ENCODE data around the gene ZNF254. TPM values are rescaled to one million over a fixed set of nuclear protein-coding genes. Genes with fewer than 3 reads are reported as not detected.
A peak's percentile ranks its signal among the peaks of the same experiment; 100 is the strongest.
"Not testable (repeated sequence)": the region's sequence is repeated elsewhere in the genome, so short reads cannot be mapped to it uniquely, and the experiment has no call there.

ZNF254 gene
- total RNA-seq (10 to 100 TPM; 13.4 to 14.0 TPM), total RNA-seq (4.5 to 48.6 (median 24.4) reads per million in 172 experiments)
- polyA plus RNA-seq (2013, experiment 1 of 2) = 7.4 TPM
- polyA plus RNA-seq (2013, experiment 2 of 2) = 8.2 TPM

DNA sequence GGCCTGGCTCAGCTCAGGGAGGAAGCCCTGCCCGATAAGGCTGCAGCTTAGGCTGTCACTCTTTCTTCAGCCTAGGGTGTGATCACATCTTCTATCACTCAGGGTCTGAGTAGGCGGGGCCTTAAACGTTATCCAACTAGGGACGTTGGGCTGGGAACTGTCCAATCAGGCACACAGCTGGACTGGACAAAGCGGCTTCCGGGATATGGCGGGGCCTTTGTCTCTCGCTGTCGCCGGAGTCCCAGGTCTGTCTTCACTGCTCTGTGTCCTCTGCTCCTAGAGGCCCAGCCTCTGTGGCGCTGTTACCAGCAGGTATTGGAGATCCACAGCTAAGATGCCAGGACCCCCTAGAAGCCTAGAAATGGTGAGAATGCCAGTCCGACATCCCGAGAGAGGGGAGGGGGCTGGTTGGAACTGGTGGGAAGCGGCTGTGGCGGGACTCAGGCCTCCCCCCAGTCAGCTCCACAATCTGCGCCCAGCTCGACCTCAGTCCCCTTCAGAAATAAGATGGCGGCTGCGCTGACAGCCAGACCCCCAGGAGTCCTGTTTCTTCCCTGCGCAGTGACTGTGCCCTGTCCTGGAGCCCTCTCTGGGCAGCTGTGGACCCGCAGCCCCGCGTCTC lies at the start of gene ZNF254:
TSS of gene ZNF254 (plus strand) at position 214 of the 622 bp plus-strand sequence. CDS start at position 335, 121 bp downstream.
- H3K9me3 Mint-ChIP-seq = no peaks in the 10 kb centered on the region
- H3K4me1 Mint-ChIP-seq (ENCODE audit: low read depth) = peaks cover 16% of the 10 kb centered on the region
- peaks cover 34% of the 10 kb centered on the region for H3K36me3 Mint-ChIP-seq (ENCODE audit: low read depth)
- H3K4me3 Mint-ChIP-seq = peak within 1 kb of the TSS; percentile 92
- DNase-seq (peak; percentile 43 to 91 (median 64)), ATAC-seq (ENCODE audit: poor library complexity) (peak; percentile 98)
- peak within 1 kb of the TSS; percentile 63 for H3K4me3 ChIP-seq (ENCODE audit: low read length)
- ChIA-PET POLR2A (interaction anchor here (0.6 to 3.4 kb wide), 10 partner anchors 11 to 813 kb away, joined by 3 to 55 read pairs (median 5); partner anchors contain the start of genes ZNF675, ZNF681 and ZNF726), CTCF (interaction anchor here (1.4 to 1.6 kb wide), 2 partner anchors 11 to 53 kb away, joined by 3 to 4 read pairs; no protein-coding TSS in a partner anchor)
- H3K27me3 Mint-ChIP-seq = no peaks in the 10 kb centered on the region
- peak within 1 kb of the TSS; percentile 87 for H3K27ac Mint-ChIP-seq
- intact Hi-C loops (cut with DNase I, micrococcal nuclease) = loop anchor here (5.0 to 10.0 kb wide), 2 partner anchors 50 to 52 kb away; no protein-coding TSS in a partner anchor
- peaks cover 10% of the 10 kb centered on the region for H3K4me1 ChIP-seq (ENCODE audit: insufficient read depth, low read length)
- no peaks in the 10 kb centered on the region for H3K36me3 ChIP-seq (ENCODE audit: insufficient read depth, low read length)
- H3K27me3 ChIP-seq (ENCODE audit: control insufficient read depth in 1 of 2, insufficient read depth in 2 of 2, low read length in 2 of 2) = no peaks in the 10 kb centered on the region
- TF ChIP-seq, protein P1, sequence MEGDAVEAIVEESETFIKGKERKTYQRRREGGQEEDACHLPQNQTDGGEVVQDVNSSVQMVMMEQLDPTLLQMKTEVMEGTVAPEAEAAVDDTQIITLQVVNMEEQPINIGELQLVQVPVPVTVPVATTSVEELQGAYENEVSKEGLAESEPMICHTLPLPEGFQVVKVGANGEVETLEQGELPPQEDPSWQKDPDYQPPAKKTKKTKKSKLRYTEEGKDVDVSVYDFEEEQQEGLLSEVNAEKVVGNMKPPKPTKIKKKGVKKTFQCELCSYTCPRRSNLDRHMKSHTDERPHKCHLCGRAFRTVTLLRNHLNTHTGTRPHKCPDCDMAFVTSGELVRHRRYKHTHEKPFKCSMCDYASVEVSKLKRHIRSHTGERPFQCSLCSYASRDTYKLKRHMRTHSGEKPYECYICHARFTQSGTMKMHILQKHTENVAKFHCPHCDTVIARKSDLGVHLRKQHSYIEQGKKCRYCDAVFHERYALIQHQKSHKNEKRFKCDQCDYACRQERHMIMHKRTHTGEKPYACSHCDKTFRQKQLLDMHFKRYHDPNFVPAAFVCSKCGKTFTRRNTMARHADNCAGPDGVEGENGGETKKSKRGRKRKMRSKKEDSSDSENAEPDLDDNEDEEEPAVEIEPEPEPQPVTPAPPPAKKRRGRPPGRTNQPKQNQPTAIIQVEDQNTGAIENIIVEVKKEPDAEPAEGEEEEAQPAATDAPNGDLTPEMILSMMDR (IDR thresholded peaks at IDR 0.05) = no peak
- peaks cover 0 to 8% of the 10 kb centered on the region in 2 experiments for H3K9me3 ChIP-seq (ENCODE audit: control insufficient read depth in 1 of 2, insufficient read depth in 1 of 2, low read length in 2 of 2)
- H3K27ac ChIP-seq (ENCODE audit: low read depth in 1 of 2, low read length in 2 of 2) = peak within 1 kb of the TSS; percentile 38 to 61

DNA sequence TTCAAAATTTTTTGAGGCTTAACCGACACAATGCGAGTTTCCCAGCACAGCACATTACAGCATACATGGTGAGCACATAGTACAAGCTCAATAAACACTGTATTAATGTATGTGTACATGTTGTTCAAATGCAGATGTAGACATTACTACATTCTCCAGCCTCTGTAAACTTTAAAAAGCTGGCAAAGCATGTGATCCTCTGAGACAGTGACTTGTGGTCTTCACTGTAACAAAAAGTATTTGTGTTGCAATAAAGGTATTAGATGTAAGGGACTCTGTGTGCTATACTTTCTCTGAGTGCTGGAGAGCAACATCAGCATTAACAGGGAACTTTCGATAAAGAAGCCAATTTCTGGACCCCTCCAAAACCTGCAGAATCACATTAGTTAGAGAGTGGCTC lies 46.4 kb upstream of the ZNF254 start:
- Histone ChIP-seq H3K36me3 (ENCODE audit: insufficient read depth, low read length) (peaks cover 28% of the 10 kb centered on the region), H3K27me3 (ENCODE audit: control insufficient read depth in 1 of 2, insufficient read depth in 2 of 2, low read length in 2 of 2) (no peaks in the 10 kb centered on the region), H3K4me1 (ENCODE audit: insufficient read depth, low read length) (peaks cover 20% of the 10 kb centered on the region), H3K4me3 (ENCODE audit: low read length) (no peak overlapping the region), H3K27ac (ENCODE audit: low read depth in 1 of 2, low read length in 2 of 2) (no peak overlapping the region), H3K9me3 (ENCODE audit: control insufficient read depth in 1 of 2, insufficient read depth in 1 of 2, low read length in 2 of 2) (no peaks in the 10 kb centered on the region)
- peaks cover 75% of the 10 kb centered on the region for H3K36me3 Mint-ChIP-seq (ENCODE audit: low read depth)
- ATAC-seq (ENCODE audit: poor library complexity) (no peak), DNase-seq (no peak)
- no peaks in the 10 kb centered on the region for H3K9me3 Mint-ChIP-seq
- H3K27ac Mint-ChIP-seq = peak overlapping the region; percentile 49
- H3K4me1 Mint-ChIP-seq (ENCODE audit: low read depth) = peaks cover 55% of the 10 kb centered on the region
- intact Hi-C loops (cut with DNase I, micrococcal nuclease) = no loop called here
- no peak overlapping the region for H3K4me3 Mint-ChIP-seq
- TF ChIP-seq, protein P1 (IDR thresholded peaks at IDR 0.05) = no peak
- ChIA-PET POLR2A (interaction anchor here (0.5 kb wide), 1 partner anchor 649 kb away, joined by 3 read pairs; no protein-coding TSS in a partner anchor), CTCF (no interaction called here)
- H3K27me3 Mint-ChIP-seq = no peaks in the 10 kb centered on the region

DNA sequence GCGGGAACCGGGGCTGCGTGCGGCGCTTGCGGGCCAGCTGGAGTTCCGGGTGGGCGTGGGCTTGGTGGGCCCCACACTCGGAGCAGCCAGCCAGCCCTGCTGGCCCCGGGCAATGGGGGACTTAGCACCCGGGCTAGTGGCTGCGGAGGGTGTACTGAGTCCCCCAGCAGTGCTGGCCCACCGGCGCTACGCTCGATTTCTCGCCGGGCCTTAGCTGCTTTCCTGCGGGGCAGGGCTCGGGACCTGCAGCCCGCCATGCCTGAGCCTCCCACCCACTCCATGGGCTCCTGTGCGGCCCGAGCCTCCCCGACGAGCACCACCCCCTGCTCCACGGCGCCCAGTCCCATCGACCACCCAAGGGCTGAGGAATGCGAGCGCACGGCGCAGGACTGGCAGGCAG lies 45.7 kb upstream of the ZNF254 start:
- Histone ChIP-seq H3K36me3 (ENCODE audit: insufficient read depth, low read length) (peaks cover 32% of the 10 kb centered on the region), H3K4me1 (ENCODE audit: insufficient read depth, low read length) (peaks cover 15% of the 10 kb centered on the region)
- Mint-ChIP-seq H3K36me3 (ENCODE audit: low read depth) (peaks cover 75% of the 10 kb centered on the region), H3K4me1 (ENCODE audit: low read depth) (peaks cover 48% of the 10 kb centered on the region)
- H3K27ac Mint-ChIP-seq; H3K27ac ChIP-seq (ENCODE audit: low read depth in 1 of 2, low read length in 2 of 2); H3K9me3 Mint-ChIP-seq; H3K27me3 ChIP-seq (ENCODE audit: control insufficient read depth in 1 of 2, insufficient read depth in 2 of 2, low read length in 2 of 2); CTCF ChIA-PET; H3K27me3 Mint-ChIP-seq; H3K9me3 ChIP-seq (ENCODE audit: control insufficient read depth in 1 of 2, insufficient read depth in 1 of 2, low read length in 2 of 2); H3K4me3 Mint-ChIP-seq; DNase-seq; ATAC-seq (ENCODE audit: poor library complexity); POLR2A ChIA-PET; intact Hi-C loops (cut with DNase I, micrococcal nuclease); H3K4me3 ChIP-seq (ENCODE audit: low read length): not testable (repeated sequence)
